Stimulated activated CD8-positive, alpha-beta memory T cell treated with anti-CD3 and anti-CD28 coated beads, Interleukin-4, amount 100 ng/mL, for 48 hours (primary cell): ENCODE results near the gene CHD1L.
"Not testable (repeated sequence)": the region's sequence is repeated elsewhere in the genome, so short reads cannot be mapped to it uniquely, and the experiment has no call there.

Source experiments
- DNase-seq: peaks from one replicate; pipeline ENCODE4 v3.0.0-alpha.2; 2020

Gene CHD1L

DNA sequence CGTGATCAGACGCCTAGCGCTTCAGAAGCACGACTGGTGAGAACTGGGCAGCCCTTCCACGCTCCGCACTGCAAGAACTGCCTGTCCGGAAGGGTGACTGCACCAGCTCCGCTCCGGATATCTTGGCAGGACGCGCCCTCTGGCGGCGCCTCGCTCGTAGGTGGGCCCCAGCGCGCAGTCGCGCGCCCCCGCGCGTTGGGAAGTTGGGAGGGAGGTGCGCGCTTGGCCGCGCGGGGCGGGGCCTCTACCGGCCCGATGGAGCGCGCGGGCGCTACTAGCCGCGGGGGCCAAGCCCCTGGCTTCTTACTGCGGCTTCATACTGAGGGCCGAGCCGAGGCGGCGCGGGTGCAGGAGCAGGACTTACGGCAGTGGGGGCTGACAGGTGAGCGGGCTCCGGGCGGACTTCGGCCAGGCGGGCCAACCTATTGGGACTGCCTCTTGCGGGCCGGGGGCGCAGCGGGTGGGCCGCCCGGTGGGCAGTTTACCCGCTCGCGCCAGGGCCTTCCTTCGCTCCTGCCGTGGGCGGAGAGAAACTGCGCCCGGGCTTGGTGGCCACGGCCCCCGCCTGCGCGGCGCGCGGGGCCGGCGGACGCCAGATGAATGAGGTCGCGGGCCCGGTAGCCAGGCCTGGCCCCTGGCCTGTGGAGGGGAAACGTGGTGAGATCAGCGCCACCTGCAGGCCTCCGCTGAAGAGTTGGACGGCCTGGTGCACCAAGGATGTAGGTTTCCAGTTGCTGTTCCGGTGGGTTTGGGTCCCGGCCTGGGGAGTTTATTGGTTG lies at the start of gene CHD1L:
Gene CHD1L, plus strand, starts transcription at position 236 of the 779 bp plus-strand sequence. Its CDS starts 20 bp downstream, at position 256.
- DNase-seq, result peak; percentile 94

DNA sequence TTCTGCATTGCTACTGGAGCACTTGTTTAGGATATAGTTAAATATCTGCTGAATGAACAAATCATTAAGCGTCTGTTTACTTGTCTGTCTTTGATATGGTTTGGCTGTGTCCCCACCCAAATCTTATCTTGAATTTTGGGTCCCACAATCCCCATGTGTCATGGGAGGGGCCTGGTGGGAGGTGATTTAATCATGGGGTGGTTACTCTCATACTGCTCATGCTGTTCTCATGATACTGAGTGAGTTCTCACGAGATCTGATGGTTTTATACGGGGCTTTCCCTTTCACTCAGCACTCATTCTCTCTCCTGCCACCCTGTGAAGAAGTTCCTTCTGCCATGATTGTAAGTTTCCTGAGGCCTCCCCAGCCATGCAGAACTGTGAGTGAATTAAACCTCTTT lies 45.2 kb upstream of the CHD1L start:
- DNase-seq, result not testable (repeated sequence)

GRCh38 chr1:147201276-147201675 lies 41.2 kb upstream of the CHD1L start:
- no peak for DNase-seq

DNA sequence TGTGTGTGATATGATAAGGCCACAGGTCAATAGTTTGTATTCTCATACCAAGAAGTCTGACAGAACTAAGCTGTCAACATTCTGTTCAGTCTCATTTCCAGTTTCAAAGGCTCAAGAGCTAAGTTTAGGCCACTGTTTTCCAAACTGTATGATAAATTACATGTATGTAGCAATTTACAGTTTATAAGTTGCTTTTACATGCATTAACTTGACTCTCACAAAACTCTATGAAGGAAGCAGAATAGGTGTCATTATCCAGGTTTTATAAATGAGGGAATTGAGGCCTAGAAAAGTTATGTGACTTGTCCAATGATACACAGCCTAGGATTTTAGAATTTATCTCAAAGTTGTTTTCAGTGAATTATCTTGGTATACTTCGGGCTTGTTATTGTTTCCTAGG lies 40.7 kb upstream of the CHD1L start:
- DNase-seq, result no peak

GRCh38 chr1:147202576-147202975 lies 39.9 kb upstream of the CHD1L start:
- no peak for DNase-seq

- no peak for DNase-seq
Measured at GRCh38 chr1:147204080-147204479, 38.4 kb upstream of the CHD1L start.

DNA sequence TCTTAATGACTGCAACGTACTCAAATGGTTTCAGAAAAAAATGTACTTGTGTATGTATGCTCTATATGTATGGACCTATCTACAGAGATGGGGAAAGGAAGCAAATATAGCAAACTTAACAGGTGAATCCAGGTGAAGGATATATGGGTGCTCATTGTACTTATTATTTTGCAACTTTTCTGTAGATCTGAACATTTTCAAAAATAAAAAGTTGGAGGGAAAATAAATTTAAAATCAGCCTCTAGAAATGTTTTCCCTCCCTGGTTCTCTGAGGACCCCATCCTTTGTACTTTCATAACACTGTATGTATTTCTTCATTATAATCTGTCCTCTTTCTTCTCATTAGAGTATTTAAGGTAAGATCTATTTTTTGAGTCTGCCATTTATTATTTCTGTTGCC lies 35.3 kb upstream of the CHD1L start:
- no peak for DNase-seq

DNA sequence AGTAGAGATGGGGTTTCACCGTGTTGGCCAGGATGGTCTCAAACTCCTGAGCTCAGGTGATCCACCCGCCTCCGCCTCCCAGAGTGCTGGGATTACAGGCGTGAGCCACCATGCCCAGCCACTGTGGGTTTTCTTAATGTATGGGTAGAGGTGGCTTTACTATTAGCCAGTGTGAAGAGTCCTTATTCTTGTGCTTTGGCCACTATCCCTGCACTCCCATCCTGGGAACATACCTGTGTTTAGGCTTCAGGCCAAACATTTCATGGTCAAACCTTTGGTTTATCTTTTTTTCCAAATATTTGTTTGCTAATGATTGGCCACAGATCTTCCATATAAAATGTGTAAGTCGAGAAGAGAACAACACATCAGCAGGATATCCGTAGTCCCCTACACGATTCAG lies 33.9 kb upstream of the CHD1L start:
- no peak for DNase-seq

DNA sequence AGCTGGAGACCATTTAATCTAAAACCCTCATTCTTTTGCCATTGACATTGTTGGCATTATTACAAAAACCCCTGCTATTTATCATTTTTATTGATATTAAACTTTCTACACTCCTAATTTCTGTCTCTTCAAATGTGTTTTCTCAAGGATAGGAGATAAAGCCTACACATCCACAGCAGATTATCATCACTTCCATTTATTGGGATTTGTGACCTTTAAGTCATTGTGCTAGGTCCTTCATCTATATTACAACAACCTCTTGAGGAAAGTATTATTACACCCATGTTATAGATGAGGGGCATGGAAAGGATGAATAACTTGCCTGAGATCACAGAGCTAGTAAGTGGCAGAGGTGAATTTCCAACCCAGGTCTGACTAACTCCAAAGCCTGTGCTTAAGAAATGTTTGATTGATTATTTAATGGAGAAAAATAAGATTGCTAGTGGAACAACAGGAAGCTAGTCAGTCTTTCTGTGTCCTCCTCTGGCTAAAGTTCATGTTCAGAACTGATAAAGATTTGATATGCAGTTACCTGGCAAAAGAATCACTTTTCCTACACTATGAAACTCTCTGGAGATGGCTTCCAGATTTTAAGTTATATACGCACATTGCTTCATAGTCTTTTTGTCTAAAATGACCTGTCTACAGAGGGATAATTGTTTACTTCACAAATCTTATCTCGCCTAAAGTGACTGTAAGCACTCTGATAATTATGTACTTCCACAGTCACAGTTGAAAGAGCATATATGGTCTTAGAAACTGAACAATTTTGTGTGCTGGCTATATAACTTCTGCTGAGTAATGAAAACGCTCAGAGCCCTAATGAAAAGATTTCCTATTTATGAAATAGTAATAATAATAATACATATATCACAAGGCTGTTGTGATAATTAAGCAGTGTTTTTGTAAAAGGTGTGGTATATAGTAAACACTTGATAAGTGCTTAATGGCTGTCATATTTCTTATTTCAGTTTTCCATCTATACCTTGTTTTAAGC lies 32.4 kb upstream of the CHD1L start:
- DNase-seq, result no peak

DNA sequence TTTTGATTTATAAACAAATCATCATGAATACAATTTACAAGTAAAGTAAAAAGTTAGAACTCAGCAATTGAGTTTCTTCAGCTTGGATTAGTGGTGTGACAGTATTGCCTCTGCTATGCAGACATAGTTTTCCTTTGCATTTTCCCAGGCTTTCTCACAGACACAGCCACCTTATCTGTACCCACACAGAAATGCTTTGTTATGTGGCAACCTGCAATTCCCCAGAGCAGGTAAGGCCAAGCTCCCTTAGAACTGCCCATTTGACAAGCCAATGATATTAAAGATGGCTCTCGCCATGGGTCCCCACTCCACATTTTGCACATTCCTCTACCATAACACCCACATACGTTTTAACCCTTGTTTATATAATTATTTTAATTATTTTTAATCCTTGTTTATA lies 31.5 kb upstream of the CHD1L start:
- no peak for DNase-seq

DNA sequence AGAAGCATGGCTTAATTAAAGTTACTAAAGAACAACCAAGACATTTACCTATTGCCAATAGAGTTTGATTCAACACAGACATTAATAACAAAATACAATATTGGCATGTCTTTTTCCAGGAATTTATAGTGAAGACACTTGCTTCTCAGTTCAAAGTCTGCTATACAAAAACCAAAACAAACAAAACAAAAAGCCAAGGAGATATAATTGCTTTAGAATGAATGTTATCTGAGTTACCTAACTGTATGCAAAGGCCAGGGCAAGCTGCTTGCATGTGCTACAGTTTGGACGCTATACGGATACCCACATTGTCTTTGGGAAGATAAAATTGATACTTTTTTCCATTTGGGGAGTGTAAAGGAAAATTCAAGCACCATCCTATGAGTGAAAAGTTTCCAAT lies 30.9 kb upstream of the CHD1L start:
- DNase-seq, result no peak

- no peak for DNase-seq
Measured at GRCh38 chr1:147213271-147213670, 29.2 kb upstream of the CHD1L start.

- no peak for DNase-seq
Measured at GRCh38 chr1:147214325-147214724, 28.2 kb upstream of the CHD1L start.

- DNase-seq, result no peak
Measured at GRCh38 chr1:147214842-147215539, 27.5 kb upstream of the CHD1L start.

DNA sequence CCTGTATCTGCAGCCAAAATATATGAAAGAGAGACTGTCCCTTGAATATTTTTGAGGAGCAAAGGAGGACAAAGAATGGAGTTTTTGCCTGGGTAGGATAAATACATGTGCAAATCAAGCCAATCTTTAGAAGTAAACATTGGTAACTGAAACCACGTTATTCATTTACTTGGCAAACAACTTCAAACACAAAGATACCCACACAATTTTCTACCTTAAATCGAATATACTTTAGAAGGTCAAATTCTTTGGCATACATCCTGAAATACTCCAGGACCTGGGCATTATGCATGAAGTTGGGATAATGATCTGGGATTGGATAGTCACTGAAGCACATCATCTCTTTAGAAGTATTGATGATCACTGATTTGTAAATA lies 27.0 kb upstream of the CHD1L start:
- DNase-seq, result no peak

GRCh38 chr1:147216124-147216523 lies 26.4 kb upstream of the CHD1L start:
- no peak for DNase-seq

DNA sequence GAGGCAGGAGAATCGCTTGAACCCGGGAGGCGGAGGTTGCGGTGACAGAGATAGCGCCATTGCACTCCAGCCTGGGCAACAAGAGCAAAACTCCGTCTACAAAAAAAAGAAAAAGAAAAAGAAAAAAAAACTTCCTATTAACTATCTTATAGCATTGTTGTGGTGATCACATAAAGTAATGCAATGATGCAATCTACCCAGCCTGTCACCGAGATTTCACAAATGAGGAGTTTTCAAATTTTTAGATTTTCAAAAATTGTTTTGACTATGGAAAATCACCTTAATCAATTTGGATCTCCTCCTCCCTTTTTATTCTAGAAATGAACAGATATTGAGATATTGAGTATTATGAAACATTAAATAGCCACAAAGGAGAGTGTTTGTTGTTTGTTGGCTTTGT lies 25.3 kb upstream of the CHD1L start:
- DNase-seq, result no peak

DNA sequence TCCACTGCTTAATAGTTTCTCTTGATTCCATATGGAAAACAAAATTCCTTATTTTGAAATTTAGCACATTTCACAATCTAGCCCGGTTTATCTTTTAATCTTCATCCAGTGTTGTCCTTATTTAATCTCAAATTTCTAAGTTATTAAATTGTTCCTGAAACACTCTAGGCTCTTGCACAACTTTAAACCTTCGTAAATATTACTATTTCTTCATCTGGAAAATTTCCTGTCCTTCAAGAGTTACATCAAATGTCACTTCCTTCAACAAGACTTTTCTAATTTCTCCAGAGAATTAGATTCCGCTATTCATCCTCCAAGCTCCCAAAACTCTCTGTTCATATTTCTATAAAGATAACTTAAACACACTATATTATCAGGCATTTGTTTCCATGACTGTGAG lies 23.9 kb upstream of the CHD1L start:
- DNase-seq, result no peak

DNA sequence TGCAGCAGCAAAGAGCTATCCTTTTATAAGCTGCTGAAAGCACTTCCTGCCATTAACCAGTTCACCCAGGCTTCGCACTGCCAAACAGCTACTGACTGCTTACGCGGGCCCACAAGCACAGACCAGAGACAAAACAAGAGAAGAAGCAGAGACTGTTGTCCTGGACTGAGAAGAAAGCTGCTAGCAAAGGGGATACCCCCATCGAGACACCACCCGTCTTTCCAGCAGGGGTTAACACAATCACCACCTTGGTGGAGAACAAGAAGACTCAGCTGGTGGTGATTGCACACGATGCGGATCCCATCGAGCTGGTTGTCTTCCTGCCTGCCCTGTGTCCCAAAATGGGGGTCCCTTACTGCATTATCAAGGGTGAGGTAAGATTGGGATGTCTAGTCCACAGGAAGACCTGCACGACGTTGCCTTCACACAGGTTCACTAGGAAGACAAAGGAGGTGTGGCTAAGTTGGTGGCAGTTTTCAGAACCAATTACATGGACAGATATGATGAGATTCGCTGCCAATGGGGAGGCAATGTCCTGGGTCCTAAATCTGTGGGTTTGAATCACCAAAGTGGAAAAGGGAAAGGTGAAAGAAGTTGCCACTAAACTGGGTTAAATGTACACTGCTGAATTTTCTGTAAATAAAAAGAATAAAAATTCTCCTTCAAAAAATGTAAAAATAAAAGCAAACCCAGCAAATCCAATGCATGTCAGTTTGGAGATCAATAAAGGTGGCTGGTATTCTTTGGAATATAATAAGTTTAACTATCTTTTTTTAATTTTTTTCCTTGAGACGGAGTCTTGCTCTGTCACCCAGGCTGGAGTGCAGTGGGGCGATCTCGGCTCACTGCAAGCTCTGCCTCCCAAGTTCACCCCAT lies 18.5 kb upstream of the CHD1L start:
- DNase-seq, result no peak

GRCh38 chr1:147225193-147225730 lies 17.2 kb upstream of the CHD1L start, which contains the start of gene FMO5:
Gene FMO5 (minus strand): TSS chr1:147225339. CDS start chr1:147225029, 310 bp downstream.
- peak; percentile 59 for DNase-seq

DNA sequence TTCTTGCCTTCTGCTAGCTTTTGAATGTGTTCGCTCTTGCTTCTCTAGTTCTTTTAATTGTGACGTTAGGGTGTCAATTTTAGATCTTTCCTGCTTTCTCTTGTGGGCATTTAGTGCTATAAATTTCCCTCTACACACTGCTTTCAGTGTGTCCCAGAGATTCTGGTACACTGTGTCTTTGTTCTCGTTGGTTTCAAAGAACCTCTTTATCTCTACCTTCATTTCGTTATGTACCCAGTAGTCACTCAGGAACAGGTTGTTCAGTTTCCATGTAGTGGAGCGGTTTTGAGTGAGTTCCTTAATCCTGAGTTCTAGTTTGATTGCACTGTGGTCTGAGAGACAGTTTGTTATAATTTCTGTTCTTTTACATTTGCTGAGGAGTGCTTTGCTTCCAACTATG lies 11.5 kb upstream of the CHD1L start:
- DNase-seq, result not testable (repeated sequence)

- not testable (repeated sequence) for DNase-seq
Measured at GRCh38 chr1:147233903-147234302, 8.6 kb upstream of the CHD1L start.
